A549 (cell line): ENCODE data around the gene MACROH2A2.

Experiments
- HDAC2 ChIP-seq: fragments of 200-600 bp; sonication (generic); IDR thresholded peaks from 2 replicates; pipeline ENCODE4 v1.6.1; 2016
- KDM5A ChIP-seq: fragments of 200-600 bp; sonication (generic); IDR thresholded peaks from 2 replicates; pipeline ENCODE4 v1.6.1; 2016; ENCODE audit warnings: antibody characterized with exemption, mild to moderate bottlenecking
- REST ChIP-seq: fragments of 200-600 bp; sonication (generic); IDR thresholded peaks from 2 replicates; pipeline ENCODE4 v1.6.1; 2016; ENCODE audit warnings: antibody characterized with exemption, mild to moderate bottlenecking, moderate library complexity

DNA sequence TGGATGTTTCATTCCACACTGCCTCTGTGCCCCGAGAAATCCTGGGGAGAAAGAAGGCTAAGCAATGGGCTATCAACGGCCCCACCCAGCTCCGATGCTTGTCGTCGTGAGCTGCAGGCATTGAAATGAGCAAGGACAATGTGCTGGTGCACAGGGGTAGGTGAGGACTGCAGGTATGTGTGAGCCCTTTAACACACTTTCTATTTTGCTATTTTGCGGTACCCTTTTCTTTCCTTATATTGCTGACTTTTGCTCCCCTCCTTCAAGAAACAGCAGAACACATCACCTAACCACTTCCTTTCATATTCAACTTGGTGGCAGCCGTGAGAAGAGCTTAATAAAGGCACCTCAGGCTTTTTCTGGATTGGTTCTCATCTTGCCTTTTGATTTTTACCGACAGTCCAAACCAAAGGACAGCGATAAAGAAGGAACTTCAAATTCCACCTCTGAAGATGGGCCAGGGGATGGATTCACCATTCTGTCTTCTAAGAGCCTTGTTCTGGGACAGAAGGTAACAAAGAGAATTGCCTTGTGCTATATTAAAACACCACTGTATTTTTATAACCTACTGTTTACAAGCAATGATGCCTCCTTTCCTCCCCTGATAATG lies 40.8 kb downstream of the MACROH2A2 start:
- TF ChIP-seq REST = no peak
- TF ChIP-seq HDAC2 = no peak
- no peak for TF ChIP-seq KDM5A
